HG03103 (cell line): ENCODE results near the gene MED9.
"Not testable (repeated sequence)": the region's sequence is repeated elsewhere in the genome, so short reads cannot be mapped to it uniquely, and the experiment has no call there.

ENCODE experiments used
- ATAC-seq: cut with Tn5 transposase; IDR thresholded peaks from one replicate; pipeline ENCODE4 v1.9.1; 2021; ENCODE audit warnings: low read depth; ENCODE audit not compliant: unreplicated experiment

The MED9 gene, protein sequence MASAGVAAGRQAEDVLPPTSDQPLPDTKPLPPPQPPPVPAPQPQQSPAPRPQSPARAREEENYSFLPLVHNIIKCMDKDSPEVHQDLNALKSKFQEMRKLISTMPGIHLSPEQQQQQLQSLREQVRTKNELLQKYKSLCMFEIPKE

DNA sequence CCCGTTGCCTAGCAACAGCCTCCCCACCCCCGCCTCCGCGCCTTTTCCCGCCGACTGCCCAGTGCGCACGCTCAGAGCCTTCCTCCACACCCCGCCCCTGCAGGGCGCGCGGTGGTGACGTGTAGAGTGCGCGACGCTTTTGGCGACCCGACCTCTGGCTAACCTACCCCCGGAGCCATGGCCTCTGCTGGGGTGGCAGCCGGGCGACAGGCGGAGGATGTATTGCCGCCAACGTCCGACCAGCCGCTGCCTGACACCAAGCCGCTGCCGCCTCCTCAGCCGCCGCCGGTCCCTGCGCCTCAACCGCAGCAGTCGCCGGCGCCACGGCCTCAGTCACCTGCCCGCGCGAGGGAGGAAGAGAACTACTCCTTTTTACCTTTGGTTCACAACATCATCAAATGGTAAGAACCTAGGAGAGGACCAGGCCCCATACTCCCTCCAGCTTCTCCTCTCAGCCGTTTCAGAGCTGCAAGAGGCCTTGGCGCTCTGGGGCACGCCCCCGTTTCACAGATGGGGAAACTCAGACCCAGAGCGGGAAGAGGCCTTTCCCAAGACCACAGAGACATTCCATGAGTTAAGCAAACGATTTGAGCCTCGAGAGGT lies at the start of gene MED9:
Gene MED9, plus strand, starts transcription at position 136 of the 603 bp plus-strand sequence. Its CDS starts 42 bp downstream, at position 178.
- peak; percentile 68 for ATAC-seq

DNA sequence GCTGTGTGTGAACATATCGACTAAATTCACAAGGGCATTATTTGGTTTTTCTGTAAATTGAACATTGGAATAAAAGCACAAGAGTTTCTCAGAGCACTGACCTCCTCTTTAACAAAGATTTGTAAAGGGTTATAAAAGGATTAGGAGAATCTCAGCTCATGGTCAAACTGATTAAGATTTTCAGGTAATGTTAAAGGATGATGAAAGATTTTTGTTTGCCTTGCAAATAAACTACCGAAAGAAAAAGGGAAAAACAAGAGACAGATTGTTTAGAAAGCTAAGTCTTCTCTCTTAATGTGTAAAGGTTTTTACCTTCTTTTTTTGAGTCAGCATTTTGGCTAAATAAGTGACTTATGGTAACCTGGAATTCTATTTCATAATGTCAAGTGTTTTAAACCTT lies 47.6 kb upstream of the MED9 start:
- ATAC-seq: no peak

DNA sequence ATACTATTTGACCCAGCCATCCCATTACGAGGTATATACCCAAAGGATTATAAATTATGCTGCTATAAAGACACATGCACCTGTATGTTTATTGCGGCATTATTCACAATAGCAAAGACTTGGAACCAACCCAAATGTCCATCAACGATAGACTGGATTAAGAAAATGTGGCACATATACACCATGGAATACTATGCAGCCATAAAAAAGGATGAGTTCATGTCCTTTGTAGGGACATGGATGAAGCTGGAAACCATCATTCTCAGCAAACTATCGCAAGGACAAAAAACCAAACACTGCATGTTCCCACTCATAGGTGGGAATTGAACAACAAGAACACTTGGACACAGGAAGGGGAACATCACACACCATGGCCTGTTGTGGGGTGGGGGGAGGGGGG lies 45.9 kb upstream of the MED9 start:
- ATAC-seq: not testable (repeated sequence)

DNA sequence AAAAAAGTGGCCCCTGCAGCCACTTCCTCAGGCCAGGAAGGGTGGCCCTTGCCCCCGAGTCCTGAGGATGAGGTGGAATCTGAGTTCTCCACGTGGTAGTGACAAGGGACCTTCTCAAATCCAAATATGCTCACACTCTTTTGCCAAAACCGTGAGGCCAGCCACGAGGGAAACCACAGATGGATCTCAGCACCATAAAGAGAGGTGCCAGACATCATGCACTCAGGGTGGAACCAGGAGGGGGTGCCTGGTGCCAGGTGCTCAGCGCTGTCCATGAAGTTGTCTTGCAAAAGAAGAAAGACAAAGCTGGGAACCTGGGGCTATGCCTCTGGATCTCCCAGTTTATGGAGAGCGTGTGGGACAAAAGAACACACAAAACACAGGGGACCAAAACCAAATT lies 45.2 kb upstream of the MED9 start:
- no peak for ATAC-seq

DNA sequence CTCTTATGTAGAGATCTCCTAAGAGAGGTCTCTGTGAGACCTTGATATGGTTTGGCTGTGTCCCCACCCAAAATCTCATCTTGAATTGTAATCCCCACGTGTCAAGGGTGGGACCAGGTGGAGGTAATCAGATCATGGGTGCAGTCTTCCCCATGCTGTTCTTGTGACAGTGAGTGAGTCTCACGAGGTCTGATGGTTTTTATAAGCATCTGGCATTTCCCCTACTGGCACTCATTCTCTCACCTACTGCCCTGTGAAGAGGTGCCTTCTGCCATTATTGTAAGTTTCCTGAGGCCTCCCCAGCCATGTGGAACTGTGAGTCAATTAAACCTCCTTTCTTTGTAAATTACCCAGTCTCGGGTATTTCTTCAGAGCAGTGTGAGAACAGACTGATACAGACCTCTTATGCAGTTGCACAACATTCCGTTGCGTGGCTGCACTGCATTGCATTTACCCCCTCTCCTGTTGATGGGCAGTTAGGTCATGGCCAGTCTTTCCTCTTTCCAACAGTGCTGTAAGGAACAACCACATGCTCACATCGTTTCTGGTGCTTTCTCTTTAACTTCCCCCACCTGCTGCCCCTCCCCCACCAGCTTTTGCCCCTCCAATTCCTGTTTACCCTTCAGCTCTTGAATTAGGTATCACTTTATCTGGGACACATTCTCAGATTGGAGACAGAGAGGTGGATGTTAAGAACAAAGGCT lies 43.6 kb upstream of the MED9 start:
- ATAC-seq: no peak

DNA sequence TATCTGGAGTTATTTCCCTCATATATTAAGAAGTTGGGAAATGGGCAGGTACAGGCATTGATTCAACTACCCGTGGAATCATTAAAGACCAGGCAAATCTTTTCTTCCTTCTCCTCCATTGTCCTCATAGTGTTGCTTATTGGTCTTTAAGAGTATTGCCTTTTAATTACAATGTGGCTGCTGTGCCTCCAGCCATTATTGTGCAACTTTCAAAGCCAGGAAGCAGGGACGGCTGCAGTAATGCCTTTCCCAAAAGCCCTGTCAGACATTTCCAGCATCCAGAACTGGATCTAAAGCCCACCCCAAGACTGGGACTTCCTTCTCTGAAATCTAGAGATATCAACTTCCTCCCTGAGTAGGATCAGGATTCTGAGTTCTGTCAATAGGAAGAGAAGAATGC lies 42.3 kb upstream of the MED9 start:
- ATAC-seq: no peak

DNA sequence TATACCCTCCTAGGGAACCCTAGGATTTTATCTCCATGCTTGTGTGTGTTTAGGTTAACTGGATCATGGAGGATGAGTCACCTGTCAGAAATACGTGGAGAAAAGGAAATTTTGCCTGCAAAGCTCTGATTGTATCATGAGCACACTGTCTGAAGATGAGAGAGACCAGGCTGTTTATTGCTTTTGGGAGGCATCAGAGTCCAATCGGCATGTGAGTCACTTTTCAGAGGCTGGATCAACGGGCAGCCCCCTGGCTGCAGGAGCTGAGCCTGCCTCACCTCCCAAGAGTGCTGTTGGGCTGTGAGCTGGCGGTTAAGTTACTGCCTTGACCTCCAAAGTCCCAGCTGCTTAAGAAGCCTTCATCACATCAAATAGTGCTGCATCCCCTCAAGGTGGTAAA lies 41.5 kb upstream of the MED9 start:
- no peak for ATAC-seq

DNA sequence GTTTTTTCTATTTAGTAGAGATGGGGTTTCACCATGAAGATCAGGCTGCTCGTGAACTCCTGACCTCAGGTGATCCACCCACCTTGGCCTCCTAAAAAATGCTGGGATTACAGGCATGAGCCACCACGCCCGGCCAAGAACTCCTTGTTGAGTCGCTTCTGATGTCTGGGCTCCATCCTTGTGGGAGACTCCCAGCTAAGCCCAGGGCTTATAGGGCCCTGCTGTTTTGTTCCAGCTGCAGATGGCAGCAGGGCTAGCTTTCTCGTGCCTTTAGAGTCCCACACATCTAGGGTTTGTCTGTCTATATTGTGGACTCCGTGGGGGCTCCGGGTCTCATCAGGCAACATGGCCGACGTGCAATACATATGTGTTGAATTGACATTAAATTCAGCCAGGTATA lies 39.3 kb upstream of the MED9 start:
- ATAC-seq: no peak

DNA sequence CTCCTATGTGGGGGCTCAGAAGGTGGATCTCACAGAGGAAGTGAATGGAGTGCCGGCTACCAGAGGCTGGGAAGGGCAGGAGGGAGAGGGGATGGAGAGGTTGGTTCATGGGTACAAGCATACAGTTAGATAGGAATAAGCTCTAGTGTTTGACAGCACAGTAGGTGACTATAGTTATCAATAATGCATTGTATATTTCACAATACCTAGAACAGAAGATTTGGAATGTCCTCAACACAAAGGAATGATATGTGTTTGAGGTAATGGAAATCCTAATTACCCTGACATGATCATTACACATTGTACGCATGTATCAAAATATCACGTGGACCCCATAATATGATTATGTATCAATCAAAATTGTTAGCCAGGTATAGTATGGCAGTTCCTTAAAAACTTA lies 38.9 kb upstream of the MED9 start:
- no peak for ATAC-seq

DNA sequence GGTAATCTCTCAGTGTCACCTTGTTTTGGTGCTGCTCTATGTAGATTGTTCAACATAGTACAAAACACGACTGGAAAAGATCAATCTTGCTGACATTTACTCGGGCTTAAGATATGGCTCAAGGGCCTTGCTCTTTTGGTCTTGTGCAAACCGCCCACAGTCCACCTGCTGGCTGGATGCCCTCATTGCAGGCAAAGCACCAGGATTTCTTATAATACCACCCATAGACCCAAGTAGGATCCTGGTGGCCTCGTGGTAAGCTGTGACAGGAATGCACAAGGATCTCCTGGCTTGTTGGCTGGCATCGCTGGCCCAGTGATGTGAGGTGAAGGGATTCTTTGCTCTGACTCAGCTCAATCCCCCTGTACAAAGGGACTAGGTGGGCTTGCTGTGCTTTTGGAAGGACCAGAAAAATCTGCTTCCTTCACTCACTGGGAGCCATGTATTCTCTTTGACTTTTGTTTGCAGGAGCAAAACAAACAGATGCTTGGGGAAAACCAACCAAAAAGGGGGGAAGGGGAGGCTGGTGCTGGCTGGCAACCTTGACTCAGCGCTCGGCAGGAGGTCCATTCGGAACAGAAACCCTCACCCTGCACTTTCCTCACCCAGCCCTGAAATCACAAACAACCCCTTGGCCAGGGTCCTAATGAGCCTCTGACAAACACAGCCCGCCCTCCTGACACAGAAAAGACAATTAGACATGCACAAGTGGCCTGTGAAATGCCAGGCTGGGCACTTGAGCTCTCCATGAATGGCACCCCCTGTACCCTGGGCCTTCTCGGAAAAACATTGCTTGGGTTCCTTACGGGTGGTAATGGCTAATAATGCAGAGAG lies 36.6 kb upstream of the MED9 start:
- ATAC-seq: no peak

DNA sequence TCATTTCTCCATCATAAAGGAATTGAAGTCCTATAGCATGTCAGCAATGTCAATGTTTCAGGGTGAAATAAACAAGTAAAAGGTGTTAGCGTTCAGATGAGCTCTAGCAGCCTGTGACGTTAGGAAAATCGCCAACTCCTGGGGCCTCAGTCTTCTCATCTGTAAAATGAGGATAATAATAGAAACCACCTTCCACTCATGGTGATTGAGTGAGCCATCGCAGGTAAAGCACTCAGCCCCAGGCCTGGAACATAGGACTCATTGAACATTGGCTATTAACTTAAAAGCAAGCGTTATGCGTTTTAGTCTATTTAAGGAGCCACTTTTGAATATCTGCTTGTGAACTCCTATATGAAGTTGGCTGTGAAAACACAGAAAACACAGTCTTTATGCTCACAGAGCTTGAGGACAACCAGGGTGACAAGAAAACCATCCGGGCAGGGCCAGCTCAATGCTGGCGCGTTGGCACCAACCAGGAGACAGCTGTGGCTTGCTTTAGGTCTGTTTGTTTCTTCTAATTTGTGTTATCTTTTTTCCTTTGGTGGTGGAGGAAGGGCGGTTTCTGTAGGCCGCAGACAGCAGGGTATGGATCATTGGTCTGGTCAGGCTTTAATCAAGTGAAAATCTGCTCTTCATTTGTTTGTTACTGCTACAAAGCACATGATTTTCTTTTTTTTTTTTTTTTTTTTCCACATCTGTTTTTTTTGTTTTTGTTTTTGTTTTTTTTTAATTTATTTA lies 35.7 kb upstream of the MED9 start:
- ATAC-seq: no peak

DNA sequence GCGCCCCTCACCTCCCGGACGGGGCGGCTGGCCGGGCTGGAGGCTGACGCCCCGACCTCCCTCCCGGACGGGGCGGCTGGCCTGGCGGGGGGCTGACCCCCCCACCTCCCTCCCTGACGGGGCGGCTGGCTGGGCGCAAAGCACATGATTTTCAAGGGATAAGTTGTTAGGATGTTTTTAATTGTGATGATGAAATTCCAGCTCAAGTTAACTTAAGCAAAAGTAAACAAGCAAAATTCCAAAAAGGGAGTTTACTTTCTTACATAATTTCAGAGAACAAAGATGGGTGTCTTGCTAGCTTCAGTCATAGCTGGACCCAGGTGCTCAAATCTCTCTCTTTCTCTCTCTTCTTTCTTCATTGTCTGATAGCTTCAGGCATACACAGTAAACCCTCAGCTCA lies 33.6 kb upstream of the MED9 start:
- no peak for ATAC-seq

DNA sequence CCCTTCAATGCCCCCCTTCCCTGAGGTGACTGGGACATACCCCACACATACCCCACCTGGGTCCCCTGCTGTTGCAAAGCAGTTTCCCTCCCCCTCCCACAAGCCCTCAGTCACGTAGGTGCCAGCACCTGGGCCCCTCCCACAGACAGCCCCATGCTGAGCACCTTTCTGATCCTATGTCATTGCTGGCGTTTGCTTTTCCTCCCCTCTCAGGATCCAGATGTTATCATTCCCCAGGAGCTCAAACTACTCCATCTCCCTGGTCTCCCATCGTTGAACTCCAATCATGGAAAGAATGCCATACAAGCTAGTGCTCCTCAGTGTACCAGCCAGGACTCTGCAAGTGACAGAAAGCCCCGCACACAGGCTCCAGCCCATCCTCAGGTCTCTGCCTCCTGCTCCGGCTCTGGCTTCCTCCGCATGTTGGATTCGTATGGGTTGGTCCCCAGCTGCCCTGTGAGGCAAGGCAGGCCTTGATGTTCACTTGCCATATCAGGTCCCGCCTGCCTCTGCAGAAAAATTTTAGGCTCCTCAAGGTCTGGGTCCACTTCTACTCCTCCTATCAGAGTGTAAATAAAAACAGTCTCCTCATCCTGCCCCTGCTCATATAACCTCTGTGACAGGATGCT lies 31.4 kb upstream of the MED9 start:
- ATAC-seq: no peak

DNA sequence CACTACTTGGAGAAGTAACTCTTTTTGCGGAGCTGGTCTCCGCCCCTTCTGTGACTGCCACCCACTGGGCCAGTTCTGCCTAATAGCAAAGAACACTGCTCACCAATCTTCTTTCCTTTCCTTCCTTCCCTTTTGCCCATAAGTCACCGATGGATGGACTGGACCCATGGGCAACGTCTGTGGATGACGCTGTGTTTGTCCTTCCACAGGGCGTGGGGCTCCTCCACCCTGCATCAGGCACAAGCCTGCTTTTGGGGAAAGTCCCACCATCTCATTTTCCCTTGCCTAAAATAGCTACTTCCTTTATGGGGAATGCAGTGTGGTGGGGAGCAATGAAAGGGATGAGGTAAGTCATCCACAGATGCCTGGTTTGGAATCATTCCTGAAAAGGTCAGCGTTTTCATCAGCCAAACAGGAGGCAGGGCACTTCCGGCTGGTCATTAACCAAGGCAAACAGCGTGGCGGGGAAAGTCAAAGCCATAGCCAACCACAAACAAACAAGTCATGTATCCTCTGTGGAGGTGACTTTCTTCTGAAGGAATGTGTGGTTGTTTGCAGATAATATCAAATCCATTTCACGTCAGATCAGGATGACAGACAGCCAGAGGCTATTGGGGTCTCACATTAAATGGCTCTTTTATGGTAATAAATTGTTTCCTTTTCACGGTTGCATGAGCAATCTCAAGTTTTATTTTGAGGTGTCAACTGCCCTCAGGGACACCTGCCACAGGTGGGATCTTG lies 30.7 kb upstream of the MED9 start:
- no peak for ATAC-seq

DNA sequence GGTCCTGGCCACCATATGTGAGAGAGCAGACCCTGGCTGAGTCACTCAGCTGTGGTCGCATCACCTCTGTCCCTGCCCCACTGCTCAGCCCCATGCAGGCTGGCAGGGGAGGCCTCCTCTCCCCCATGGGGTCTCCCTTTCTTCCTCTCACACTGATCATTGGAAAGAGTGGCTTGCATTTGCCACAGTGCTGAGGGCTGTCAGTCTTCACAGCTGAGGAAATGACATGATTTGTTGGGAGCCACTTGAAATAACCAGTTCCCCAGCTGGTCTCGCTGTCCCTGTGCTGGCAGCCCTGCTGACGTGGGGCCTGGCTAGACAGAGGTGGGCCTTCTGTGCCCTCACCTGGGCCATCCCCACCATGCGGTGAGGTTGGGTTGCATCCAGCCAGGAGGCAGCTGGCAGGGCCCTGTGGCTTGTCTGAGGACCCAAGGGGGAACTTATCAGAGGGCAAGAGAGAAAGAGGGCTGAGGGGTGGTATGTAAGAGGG lies 30.1 kb upstream of the MED9 start:
- no peak for ATAC-seq

DNA sequence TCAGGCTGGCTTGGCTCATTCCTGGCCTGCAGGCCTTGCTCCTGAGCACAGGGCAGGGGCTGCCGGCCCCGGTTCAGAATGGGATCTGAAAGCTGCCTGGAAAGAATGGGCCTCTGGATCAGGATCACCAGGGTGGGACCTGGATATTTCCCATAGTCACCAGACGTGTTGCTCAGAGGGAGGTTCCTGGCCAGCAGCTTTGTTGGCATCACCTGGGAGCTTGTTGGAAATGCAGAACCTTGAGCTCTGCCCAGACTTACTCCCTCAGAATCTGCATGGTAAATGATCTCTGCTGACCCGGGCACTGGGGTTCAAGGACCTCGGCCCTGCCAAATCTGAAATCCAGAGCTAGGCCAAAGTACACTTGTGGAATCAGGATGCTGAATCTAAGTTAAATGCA lies 29.5 kb upstream of the MED9 start:
- ATAC-seq: no peak

DNA sequence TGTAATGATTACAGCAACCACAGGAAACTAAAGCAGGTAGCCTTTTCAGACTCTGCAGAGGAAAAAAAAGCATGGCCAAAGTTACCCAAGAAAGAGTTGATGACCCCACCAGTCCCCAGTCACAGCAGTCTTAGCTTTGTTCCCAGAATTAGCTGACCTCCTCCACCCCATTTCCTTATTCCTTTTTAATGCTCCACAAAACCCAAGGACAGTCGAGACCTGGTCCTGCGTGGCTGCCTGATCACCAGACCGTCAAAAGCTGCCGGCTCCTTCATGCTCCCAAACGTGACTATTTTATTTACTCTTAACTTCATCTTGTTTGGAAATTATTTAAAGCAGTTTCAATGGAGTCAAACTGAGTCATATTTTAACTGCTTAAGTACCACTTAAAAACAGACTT lies 28.7 kb upstream of the MED9 start:
- ATAC-seq: no peak

DNA sequence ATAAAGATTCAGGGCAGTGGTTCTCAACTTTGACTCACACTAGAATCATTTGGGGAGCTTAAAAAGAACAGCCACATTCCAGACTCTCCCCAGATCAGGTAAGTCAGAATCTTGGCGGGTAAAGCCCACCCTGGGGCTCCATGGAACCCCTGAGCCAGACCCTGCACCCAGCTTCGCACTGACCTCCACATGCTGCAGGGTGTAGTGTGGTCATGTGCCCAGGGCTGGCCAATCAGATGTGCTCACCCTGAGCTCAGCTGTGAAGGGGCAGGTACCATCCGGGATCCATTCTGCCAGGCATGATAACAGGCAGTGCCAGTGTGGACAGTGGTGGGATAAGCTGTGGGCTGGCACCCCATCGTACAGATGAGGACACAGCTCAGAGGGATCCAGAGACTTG lies 28.1 kb upstream of the MED9 start:
- ATAC-seq: no peak

DNA sequence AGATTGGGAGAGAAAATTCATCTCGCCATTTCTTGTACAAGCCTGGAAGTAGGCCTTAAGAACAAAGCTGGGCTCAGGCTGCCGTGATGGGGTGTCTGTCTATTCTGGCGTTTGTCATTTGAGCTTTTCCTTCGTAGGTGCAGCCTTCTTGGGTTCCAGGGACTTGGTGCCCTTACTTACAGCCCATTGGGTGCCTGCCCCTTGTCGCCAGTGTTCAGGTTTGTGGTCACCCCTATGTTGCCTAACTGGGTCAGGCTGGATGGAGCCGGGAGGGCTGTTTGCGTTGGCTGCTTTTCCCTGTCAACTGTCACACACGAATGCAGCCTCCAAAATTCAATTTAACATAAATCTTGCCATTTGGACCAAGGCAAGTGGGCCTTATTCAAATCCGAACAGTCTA lies 23.7 kb upstream of the MED9 start:
- ATAC-seq: no peak
